Parathyroid adenoma (tissue), 2 donors: ENCODE data around the gene CADPS.

ENCODE experiments used
- H2AFZ ChIP-seq: fragments of 300-600 bp; sonication (generic); one replicate; pipeline ENCODE4 v1.7.0; 2017; ENCODE audit warnings: antibody characterized with exemption, mild to moderate bottlenecking
- H3K27ac ChIP-seq: fragments of 300-600 bp; sonication (generic); one replicate; pipeline ENCODE4 v1.7.0; 2017
- H3K27me3 ChIP-seq: fragments of 300-600 bp; sonication (generic); one replicate; pipeline ENCODE4 v1.7.0; 2017; ENCODE audit warnings: low read length; ENCODE audit not compliant: control insufficient read depth, insufficient read depth
- H3K36me3 ChIP-seq: fragments of 300-600 bp; sonication (generic); one replicate; pipeline ENCODE4 v1.7.0; 2017; ENCODE audit warnings: low read length; ENCODE audit not compliant: control insufficient read depth, insufficient read depth
- H3K4me1 ChIP-seq: fragments of 300-600 bp; sonication (generic); one replicate; pipeline ENCODE4 v1.7.0; 2017; ENCODE audit warnings: control low read depth
- H3K4me2 ChIP-seq: fragments of 300-600 bp; sonication (generic); one replicate; pipeline ENCODE4 v1.7.0; 2017; ENCODE audit warnings: low read length
- H3K4me3 ChIP-seq: fragments of 300-600 bp; sonication (generic); one replicate; pipeline ENCODE4 v1.7.0; 2017; ENCODE audit warnings: low read depth, low read length
- H3K79me2 ChIP-seq: fragments of 300-600 bp; sonication (generic); one replicate; pipeline ENCODE4 v1.7.0; 2017; ENCODE audit warnings: control low read depth
- H3K9ac ChIP-seq: fragments of 300-600 bp; sonication (generic); one replicate; pipeline ENCODE4 v1.7.0; 2017; ENCODE audit warnings: mild to moderate bottlenecking
- H3K9me3 ChIP-seq: fragments of 300-600 bp; sonication (generic); one replicate; pipeline ENCODE4 v1.7.0; 2017; ENCODE audit warnings: low read length; ENCODE audit not compliant: control insufficient read depth
- CTCF ChIP-seq: fragments of 300-600 bp; sonication (generic); IDR thresholded peaks from one replicate; pipeline ENCODE4 v1.7.0; 2017; ENCODE audit warnings: antibody characterized with exemption, mild to moderate bottlenecking
- donor health status: primary hyperparathyroidism.

The CADPS gene

DNA sequence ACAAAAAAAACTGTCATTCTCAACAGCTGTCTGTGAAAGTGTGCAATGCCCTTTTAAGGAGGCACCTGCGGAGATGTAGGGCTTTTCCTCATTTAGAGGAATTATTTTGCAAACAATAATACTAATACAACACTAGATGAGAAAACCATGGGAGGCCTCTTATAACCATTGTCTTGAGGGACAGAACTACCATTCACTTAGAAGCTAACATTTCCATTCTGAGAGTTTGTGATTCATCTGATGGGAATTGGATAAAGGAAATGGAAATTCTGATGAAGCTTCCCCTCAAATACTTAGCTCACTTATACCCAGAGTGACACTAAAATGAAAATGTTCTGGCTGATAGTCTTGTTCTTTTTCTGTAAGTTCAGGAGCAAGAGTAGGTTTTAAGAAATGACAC is 147.7 kb downstream of the CADPS start:
- Histone ChIP-seq H3K4me2 (no peak overlapping the region), H3K4me1 (peaks cover 15% of the 10 kb centered on the region), H3K27me3 (no peaks in the 10 kb centered on the region), H3K9me3 (no peaks in the 10 kb centered on the region), H3K27ac (no peak overlapping the region), H2AFZ (no peak overlapping the region), H3K4me3 (no peak overlapping the region), H3K9ac (no peak overlapping the region), H3K79me2 (no peaks in the 10 kb centered on the region), H3K36me3 (no peaks in the 10 kb centered on the region)
- TF ChIP-seq CTCF = no peak

DNA sequence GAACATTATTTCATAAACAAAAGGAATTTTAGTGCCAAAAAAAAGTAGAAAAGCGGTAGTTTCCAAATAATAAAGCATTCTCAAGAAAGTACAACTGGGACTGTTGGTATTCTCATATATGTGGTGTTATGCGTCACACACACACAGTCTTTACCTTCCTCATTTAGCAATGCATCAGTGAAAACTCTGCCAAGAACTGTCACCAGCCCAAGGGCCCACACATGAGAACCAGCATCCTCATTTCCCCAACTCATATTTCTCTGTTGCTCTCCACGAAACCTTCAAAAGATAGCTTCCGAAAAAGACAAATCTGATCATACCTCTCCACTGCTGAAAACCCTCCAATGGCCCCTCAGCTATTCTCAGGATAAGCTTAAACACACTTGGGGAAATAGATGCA is 150.7 kb downstream of the CADPS start:
- Histone ChIP-seq H3K4me3 (no peak overlapping the region), H3K27ac (no peak overlapping the region), H3K4me1 (peaks cover 15% of the 10 kb centered on the region), H3K9ac (no peak overlapping the region), H3K9me3 (no peaks in the 10 kb centered on the region), H2AFZ (no peak overlapping the region), H3K27me3 (no peaks in the 10 kb centered on the region), H3K4me2 (no peak overlapping the region), H3K36me3 (no peaks in the 10 kb centered on the region), H3K79me2 (no peaks in the 10 kb centered on the region)
- no peak for TF ChIP-seq CTCF

GRCh38 chr3:62723914-62724217 is 151.3 kb downstream of the CADPS start:
- Histone ChIP-seq H2AFZ (no peak overlapping the region), H3K4me2 (no peak overlapping the region), H3K9me3 (no peaks in the 10 kb centered on the region), H3K36me3 (no peaks in the 10 kb centered on the region), H3K79me2 (no peaks in the 10 kb centered on the region), H3K4me1 (peaks cover 12% of the 10 kb centered on the region), H3K4me3 (no peak overlapping the region), H3K27ac (no peak overlapping the region), H3K27me3 (no peaks in the 10 kb centered on the region), H3K9ac (no peak overlapping the region)
- no peak for TF ChIP-seq CTCF

- Histone ChIP-seq H3K4me1 (peaks cover 12% of the 10 kb centered on the region), H3K4me3 (no peak overlapping the region), H2AFZ (no peak overlapping the region), H3K27me3 (no peaks in the 10 kb centered on the region), H3K4me2 (no peak overlapping the region), H3K79me2 (no peaks in the 10 kb centered on the region), H3K36me3 (no peaks in the 10 kb centered on the region), H3K27ac (no peak overlapping the region), H3K9me3 (no peaks in the 10 kb centered on the region), H3K9ac (no peak overlapping the region)
- no peak for TF ChIP-seq CTCF
Measured at GRCh38 chr3:62723166-62723913, 151.9 kb downstream of the CADPS start.

DNA sequence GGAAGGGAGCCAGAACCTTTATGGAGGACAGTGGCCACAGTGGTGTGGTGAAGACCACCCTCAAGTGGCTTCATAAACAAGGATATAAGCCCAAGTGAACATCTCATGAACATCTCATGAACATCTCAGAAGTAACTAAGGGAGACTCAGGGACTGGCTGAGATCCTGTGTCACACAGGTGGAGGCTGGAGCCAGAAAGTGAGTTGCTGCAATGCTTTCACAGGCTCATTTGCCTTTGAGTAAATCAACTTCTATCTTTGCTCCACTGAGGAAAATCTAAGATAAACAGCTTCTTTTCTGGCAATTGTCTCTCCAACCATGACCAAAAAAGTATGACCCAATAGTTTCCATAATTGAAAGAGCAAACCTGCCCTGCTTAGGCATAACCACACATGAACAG is 152.9 kb downstream of the CADPS start:
- H3K79me2 ChIP-seq = no peaks in the 10 kb centered on the region
- no peak overlapping the region for H3K4me2 ChIP-seq
- no peak overlapping the region for H3K27ac ChIP-seq

More for the DNA sequence above, 152.9 kb downstream of the CADPS start:
- peaks cover 12% of the 10 kb centered on the region for H3K4me1 ChIP-seq
- H3K4me3 ChIP-seq = no peak overlapping the region
- no peak for TF ChIP-seq CTCF
- no peaks in the 10 kb centered on the region for H3K36me3 ChIP-seq
- H3K9ac ChIP-seq = no peak overlapping the region
- no peaks in the 10 kb centered on the region for H3K27me3 ChIP-seq
- no peaks in the 10 kb centered on the region for H3K9me3 ChIP-seq
- H2AFZ ChIP-seq = no peak overlapping the region
